Liver (tissue), 9 donors: ENCODE results near the gene CHN1. TPM values are rescaled to one million over a fixed set of nuclear protein-coding genes. Genes with fewer than 3 reads are reported as not detected.

Experiments used
- DNase-seq: peaks from one replicate; pipeline ENCODE4 v3.0.0-alpha.2; 2017; ENCODE audit warnings: low spot score
- H3K27ac ChIP-seq, 2 donors: one replicate each; pipeline ENCODE4 v1.7.0; 2013; ENCODE audit warnings: inconsistent platforms in 2 of 2, low read length in 2 of 2, control low read depth in 1 of 2, low read depth in 1 of 2, mild to moderate bottlenecking in 1 of 2
- H3K27me3 ChIP-seq, 4 donors: one replicate each; pipeline versions ENCODE4 v1.6.1 to v1.7.0; 2013; ENCODE audit warnings: low read length in 3 of 4, inconsistent platforms in 1 of 4, mild to moderate bottlenecking in 1 of 4, moderate library complexity in 1 of 4; ENCODE audit not compliant: control insufficient read depth in 4 of 4, insufficient read depth in 4 of 4
- H3K36me3 ChIP-seq, 4 donors: one replicate each; pipeline versions ENCODE4 v1.6.1 to v1.7.0; 2013; ENCODE audit warnings: low read length in 3 of 4, mild to moderate bottlenecking in 3 of 4, low read depth in 1 of 4, moderate library complexity in 1 of 4; ENCODE audit not compliant: control insufficient read depth in 4 of 4, insufficient read depth in 3 of 4
- H3K4me1 ChIP-seq, 4 donors: one replicate each; pipeline versions ENCODE4 v1.6.1 to v1.7.0; 2013; ENCODE audit warnings: low read length in 3 of 4, mild to moderate bottlenecking in 3 of 4, moderate library complexity in 1 of 4; ENCODE audit not compliant: control insufficient read depth in 4 of 4, insufficient read depth in 4 of 4
- H3K4me3 ChIP-seq, 3 donors: one replicate each; pipeline versions ENCODE4 v1.6.1 to v1.7.0; 2013; ENCODE audit warnings: low read length in 3 of 3, control low read depth in 1 of 3, low read depth in 1 of 3, mild to moderate bottlenecking in 1 of 3
- H3K9ac ChIP-seq, 2 donors: one replicate each; pipeline ENCODE4 v1.7.0; 2013; ENCODE audit warnings: low read length in 2 of 2, mild to moderate bottlenecking in 2 of 2, moderate library complexity in 2 of 2, control low read depth in 1 of 2, low read depth in 1 of 2
- H3K9me3 ChIP-seq, 4 donors: one replicate each; pipeline versions ENCODE4 v1.6.1 to v1.7.0; 2013; ENCODE audit warnings: low read length in 3 of 4; ENCODE audit not compliant: control insufficient read depth in 4 of 4
- EGR1 ChIP-seq, 2 donors: IDR thresholded peaks; 2 replicates each; pipeline ENCODE4 v1.6.1; 2016 to 2018; ENCODE audit warnings: antibody characterized with exemption in 2 of 2, low read depth in 2 of 2
- FOXA1 ChIP-seq: IDR thresholded peaks from 2 replicates; pipeline ENCODE4 v1.6.1; 2016; ENCODE audit warnings: antibody characterized with exemption
- GABPA ChIP-seq, 2 donors: IDR thresholded peaks in 1 of 2; conservative IDR thresholded peaks in 1 of 2; 2 replicates each; pipeline ENCODE4 v1.6.1; 2016; ENCODE audit warnings: antibody characterized with exemption in 2 of 2, mild to moderate bottlenecking in 1 of 2, moderate library complexity in 1 of 2
- HNF4A ChIP-seq, 2 donors: conservative IDR thresholded peaks; 2 replicates each; pipeline ENCODE4 v1.6.1; 2016; ENCODE audit warnings: antibody characterized with exemption in 2 of 2, mild to moderate bottlenecking in 2 of 2
- HNF4G ChIP-seq: IDR thresholded peaks from 2 replicates; pipeline ENCODE4 v1.6.1; 2016; ENCODE audit warnings: antibody characterized with exemption
- JUND ChIP-seq, 2 donors: IDR thresholded peaks; 2 replicates each; pipeline ENCODE4 v1.6.1; 2016; ENCODE audit warnings: antibody characterized with exemption in 2 of 2
- RAD21 ChIP-seq, 2 donors: IDR thresholded peaks; 2 replicates each; pipeline ENCODE4 v1.6.1; 2016; ENCODE audit warnings: antibody characterized with exemption in 2 of 2, mild to moderate bottlenecking in 2 of 2
- RXRA ChIP-seq, 2 donors: IDR thresholded peaks; 2 replicates each; pipeline ENCODE4 v1.6.1; 2017 to 2018; ENCODE audit warnings: antibody characterized with exemption in 2 of 2, mild to moderate bottlenecking in 1 of 2
- SP1 ChIP-seq: IDR thresholded peaks from 2 replicates; pipeline ENCODE4 v1.6.1; 2018; ENCODE audit warnings: antibody characterized with exemption, mild to moderate bottlenecking
- TAF1 ChIP-seq: conservative IDR thresholded peaks from 2 replicates; pipeline ENCODE4 v1.6.1; 2016; ENCODE audit warnings: antibody characterized with exemption, mild to moderate bottlenecking
- YY1 ChIP-seq: IDR thresholded peaks from 2 replicates; pipeline ENCODE4 v1.6.1; 2016; ENCODE audit warnings: antibody characterized with exemption, mild to moderate bottlenecking
- WGBS: extraction: QIAGEN DNeasy Blood & Tissue Kit; methylation state at CpG from one replicate; pipeline ENCODE4 v1.1.7; 2013; 5-methylcytosine and 5-hydroxymethylcytosine counted together
- polyA plus RNA-seq, 2 donors: library from polyadenylated mRNA; stranded (reverse) in 1 of 2; unstranded in 1 of 2; fragments of 200-250 nt in 1 of 2; fragments of >200 nt in 1 of 2; fragmentation: Nextera tagmentation in 1 of 2; extraction: Ambion mirVana in 1 of 2; gene quantifications; one replicate each; pipeline versions ENCODE4 v1.2.1 to v1.2.3, GENCODE V29; 2013 to 2015
- total RNA-seq, 2 donors: library from RNA; depleted of rRNA; stranded (reverse); fragments of >200 nt; gene quantifications; one replicate each; pipeline ENCODE4 v1.2.3, GENCODE V29; 2014
- TF ChIP-seq, protein P1 (sequence below): IDR thresholded peaks from 2 replicates; pipeline ENCODE4 v1.6.1; 2016; ENCODE audit warnings: antibody characterized with exemption, mild to moderate bottlenecking
- TF ChIP-seq, protein P2 (sequence below): fragments of 150-350 bp; IDR thresholded peaks from 2 replicates; pipeline ENCODE4 v1.5.1; 2017; ENCODE audit warnings: improper control_type of control experiment, low read depth, low read length; ENCODE audit not compliant: missing input control
- TF ChIP-seq, protein P3 (sequence below): IDR thresholded peaks from 2 replicates; pipeline ENCODE4 v1.6.1; 2016; ENCODE audit warnings: antibody characterized with exemption
- donor health status: healthy.
- donor health status: healthy.
- donor health status: healthy.
- donor health status: healthy.
- donor health status: healthy.

Gene CHN1
- total and polyA plus RNA-seq, 4 donors = 0.66 to 1.6 (median 1.1) TPM

DNA sequence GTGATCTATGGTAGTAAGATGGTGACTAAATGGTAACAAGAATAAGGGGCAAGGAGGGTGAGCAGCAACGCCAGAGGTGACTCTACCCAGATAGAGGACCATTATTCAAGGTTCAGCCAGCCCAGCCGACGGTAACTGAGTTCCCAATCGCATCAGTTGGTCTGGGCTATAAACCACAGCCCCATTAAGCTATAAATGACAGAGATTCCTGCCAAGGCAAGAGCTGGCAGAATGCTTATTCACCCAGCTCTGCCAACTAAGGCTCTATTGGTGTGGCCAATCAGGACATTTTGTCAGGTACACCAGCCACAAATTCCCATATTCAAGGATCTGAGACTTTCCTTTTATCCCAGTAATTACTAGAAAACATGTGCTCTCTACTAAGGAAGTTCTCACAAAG lies 3.6 kb downstream of the CHN1 start:
- TF ChIP-seq YY1 (no peak), GABPA (IDR thresholded peaks at IDR 0.05 in 1 of 2, conservative IDR thresholded peaks at IDR 0.05 in 1 of 2) (no peak)
- no peak overlapping the region for H3K27ac ChIP-seq
- WGBS = 95% methylated on average over 4 of the region's 4 CpGs
- no peaks in the 10 kb centered on the region for H3K9me3 ChIP-seq
- H3K27me3 ChIP-seq = peaks cover 0 to 3% (median under 1%) of the 10 kb centered on the region in 4 donors
- no peak overlapping the region for H3K9ac ChIP-seq
- no peak for DNase-seq
- H3K36me3 ChIP-seq = no peaks in the 10 kb centered on the region
- H3K4me3 ChIP-seq = no peak overlapping the region
- peaks cover 3 to 10% (median 8%) of the 10 kb centered on the region in 4 donors for H3K4me1 ChIP-seq

DNA sequence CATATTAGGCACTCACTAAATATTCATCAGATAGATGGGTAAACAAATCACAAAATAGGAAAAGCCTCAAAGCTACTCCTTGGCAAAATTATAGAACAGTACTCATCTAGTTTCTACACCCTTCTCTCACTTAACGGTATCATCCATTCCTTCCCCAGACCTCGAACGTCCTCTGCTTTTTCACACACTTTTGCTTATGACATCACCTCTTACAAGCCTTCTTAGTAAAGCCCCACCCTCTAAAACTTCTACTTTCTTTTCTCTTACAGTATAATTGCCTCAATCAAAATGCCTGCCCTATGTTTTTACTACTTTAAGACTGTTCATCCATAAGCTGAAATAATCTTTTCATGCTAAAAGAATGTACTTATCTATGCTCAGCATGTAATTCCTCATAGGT lies 8.1 kb downstream of the CHN1 start:
- Histone ChIP-seq H3K9ac (no peak overlapping the region), H3K36me3 (no peaks in the 10 kb centered on the region), H3K4me3 (no peak overlapping the region), H3K4me1 (no peaks in the 10 kb centered on the region), H3K9me3 (no peaks in the 10 kb centered on the region), H3K27ac (no peak overlapping the region), H3K27me3 (no peaks in the 10 kb centered on the region)
- TF ChIP-seq RXRA (IDR thresholded peaks at IDR 0.05) = no peak
- TF ChIP-seq, protein P1, sequence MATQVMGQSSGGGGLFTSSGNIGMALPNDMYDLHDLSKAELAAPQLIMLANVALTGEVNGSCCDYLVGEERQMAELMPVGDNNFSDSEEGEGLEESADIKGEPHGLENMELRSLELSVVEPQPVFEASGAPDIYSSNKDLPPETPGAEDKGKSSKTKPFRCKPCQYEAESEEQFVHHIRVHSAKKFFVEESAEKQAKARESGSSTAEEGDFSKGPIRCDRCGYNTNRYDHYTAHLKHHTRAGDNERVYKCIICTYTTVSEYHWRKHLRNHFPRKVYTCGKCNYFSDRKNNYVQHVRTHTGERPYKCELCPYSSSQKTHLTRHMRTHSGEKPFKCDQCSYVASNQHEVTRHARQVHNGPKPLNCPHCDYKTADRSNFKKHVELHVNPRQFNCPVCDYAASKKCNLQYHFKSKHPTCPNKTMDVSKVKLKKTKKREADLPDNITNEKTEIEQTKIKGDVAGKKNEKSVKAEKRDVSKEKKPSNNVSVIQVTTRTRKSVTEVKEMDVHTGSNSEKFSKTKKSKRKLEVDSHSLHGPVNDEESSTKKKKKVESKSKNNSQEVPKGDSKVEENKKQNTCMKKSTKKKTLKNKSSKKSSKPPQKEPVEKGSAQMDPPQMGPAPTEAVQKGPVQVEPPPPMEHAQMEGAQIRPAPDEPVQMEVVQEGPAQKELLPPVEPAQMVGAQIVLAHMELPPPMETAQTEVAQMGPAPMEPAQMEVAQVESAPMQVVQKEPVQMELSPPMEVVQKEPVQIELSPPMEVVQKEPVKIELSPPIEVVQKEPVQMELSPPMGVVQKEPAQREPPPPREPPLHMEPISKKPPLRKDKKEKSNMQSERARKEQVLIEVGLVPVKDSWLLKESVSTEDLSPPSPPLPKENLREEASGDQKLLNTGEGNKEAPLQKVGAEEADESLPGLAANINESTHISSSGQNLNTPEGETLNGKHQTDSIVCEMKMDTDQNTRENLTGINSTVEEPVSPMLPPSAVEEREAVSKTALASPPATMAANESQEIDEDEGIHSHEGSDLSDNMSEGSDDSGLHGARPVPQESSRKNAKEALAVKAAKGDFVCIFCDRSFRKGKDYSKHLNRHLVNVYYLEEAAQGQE = no peak
- no peak for TF ChIP-seq HNF4G
- no peak for TF ChIP-seq JUND (IDR thresholded peaks at IDR 0.05)
- no peak for TF ChIP-seq YY1
- TF ChIP-seq SP1 = no peak
- TF ChIP-seq HNF4A (conservative IDR thresholded peaks at IDR 0.05) = no peak
- TF ChIP-seq, protein P2, sequence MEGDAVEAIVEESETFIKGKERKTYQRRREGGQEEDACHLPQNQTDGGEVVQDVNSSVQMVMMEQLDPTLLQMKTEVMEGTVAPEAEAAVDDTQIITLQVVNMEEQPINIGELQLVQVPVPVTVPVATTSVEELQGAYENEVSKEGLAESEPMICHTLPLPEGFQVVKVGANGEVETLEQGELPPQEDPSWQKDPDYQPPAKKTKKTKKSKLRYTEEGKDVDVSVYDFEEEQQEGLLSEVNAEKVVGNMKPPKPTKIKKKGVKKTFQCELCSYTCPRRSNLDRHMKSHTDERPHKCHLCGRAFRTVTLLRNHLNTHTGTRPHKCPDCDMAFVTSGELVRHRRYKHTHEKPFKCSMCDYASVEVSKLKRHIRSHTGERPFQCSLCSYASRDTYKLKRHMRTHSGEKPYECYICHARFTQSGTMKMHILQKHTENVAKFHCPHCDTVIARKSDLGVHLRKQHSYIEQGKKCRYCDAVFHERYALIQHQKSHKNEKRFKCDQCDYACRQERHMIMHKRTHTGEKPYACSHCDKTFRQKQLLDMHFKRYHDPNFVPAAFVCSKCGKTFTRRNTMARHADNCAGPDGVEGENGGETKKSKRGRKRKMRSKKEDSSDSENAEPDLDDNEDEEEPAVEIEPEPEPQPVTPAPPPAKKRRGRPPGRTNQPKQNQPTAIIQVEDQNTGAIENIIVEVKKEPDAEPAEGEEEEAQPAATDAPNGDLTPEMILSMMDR = no peak
- no peak for TF ChIP-seq TAF1
- no peak for TF ChIP-seq FOXA1
- TF ChIP-seq RAD21 (IDR thresholded peaks at IDR 0.05) = no peak
- no peak for DNase-seq
- 84% methylated on average over 3 of the region's 3 CpGs for WGBS

DNA sequence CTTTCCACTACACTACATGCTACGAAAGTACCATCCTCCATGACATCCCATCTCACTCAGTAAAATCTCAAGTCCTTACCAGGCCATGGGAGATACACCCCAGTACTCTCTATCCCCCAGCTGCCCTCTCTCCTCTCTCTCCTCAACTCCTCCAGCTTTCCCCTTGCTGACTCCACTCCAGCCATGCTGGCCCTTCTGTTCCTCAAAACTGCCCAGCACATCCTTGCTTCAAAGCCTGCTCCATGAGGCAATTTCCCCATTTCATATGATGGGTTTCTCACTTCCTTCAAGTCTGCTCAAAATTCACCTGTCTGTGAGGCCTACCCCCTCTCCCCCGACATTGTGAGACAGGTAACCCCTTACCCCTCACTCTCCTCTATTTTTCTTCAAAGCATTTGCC lies 8.6 kb downstream of the CHN1 start:
- H3K9ac ChIP-seq = no peak overlapping the region
- no peaks in the 10 kb centered on the region for H3K36me3 ChIP-seq
- H3K9me3 ChIP-seq = no peaks in the 10 kb centered on the region
- H3K27me3 ChIP-seq = no peaks in the 10 kb centered on the region
- no peak for DNase-seq
- no peak for TF ChIP-seq SP1
- no peak for TF ChIP-seq EGR1 (IDR thresholded peaks at IDR 0.05; ENCODE audit: low read depth in 2 of 2)
- TF ChIP-seq TAF1 = no peak
- TF ChIP-seq, protein P3, sequence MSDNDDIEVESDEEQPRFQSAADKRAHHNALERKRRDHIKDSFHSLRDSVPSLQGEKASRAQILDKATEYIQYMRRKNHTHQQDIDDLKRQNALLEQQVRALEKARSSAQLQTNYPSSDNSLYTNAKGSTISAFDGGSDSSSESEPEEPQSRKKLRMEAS = no peak
- TF ChIP-seq, protein P2 = no peak
- no peak for TF ChIP-seq HNF4A (conservative IDR thresholded peaks at IDR 0.05)
- no peak for TF ChIP-seq GABPA (IDR thresholded peaks at IDR 0.05 in 1 of 2, conservative IDR thresholded peaks at IDR 0.05 in 1 of 2)
- WGBS = 93% methylated on average over 2 of the region's 2 CpGs
- no peak overlapping the region for H3K4me3 ChIP-seq
- no peaks in the 10 kb centered on the region for H3K4me1 ChIP-seq
- no peak overlapping the region for H3K27ac ChIP-seq
